Testis (tissue), 3 donors: Measurements from ENCODE around the gene RABIF. TPM values are rescaled to one million over a fixed set of nuclear protein-coding genes. Genes with fewer than 3 reads are reported as not detected.
A peak's percentile ranks its signal among the peaks of the same experiment; 100 is the strongest.

ENCODE experiments used
- DNase-seq: peaks from one replicate; pipeline ENCODE4 v3.0.0-alpha.2; 2019
- H3K27ac ChIP-seq, 2 donors: fragments of 200-600 bp; sonication (generic); one replicate each; pipeline ENCODE4 v1.5.1; 2019
- H3K27me3 ChIP-seq: fragments of 200-600 bp; sonication (generic); one replicate; pipeline ENCODE4 v1.5.1; 2019
- H3K36me3 ChIP-seq: fragments of 200-600 bp; sonication (generic); one replicate; pipeline ENCODE4 v1.5.1; 2017; ENCODE audit warnings: low read depth; ENCODE audit errors: missing control alignments
- H3K4me1 ChIP-seq: fragments of 200-600 bp; sonication (generic); one replicate; pipeline ENCODE4 v1.5.1; 2019
- H3K4me3 ChIP-seq, 2 donors: fragments of 200-600 bp; sonication (generic); one replicate each; pipeline ENCODE4 v1.5.1; 2017 to 2019
- H3K9me3 ChIP-seq: fragments of 200-600 bp; sonication (generic); one replicate; pipeline ENCODE4 v1.5.1; 2017
- CTCF ChIP-seq, 3 experiments: fragments of 450-650 bp in 2 of 3; fragments of 200-600 bp in 1 of 3; sonication (generic) in 1 of 3; IDR thresholded peaks; one replicate each; pipeline ENCODE4 v1.5.1; 2016 to 2019; ENCODE audit warnings: antibody characterized with exemption in 3 of 3, mild to moderate bottlenecking in 2 of 3, moderate library complexity in 1 of 3
- POLR2A ChIP-seq: fragments of 450-650 bp; IDR thresholded peaks from one replicate; pipeline ENCODE4 v1.6.1; 2017; ENCODE audit warnings: antibody characterized with exemption, mild to moderate bottlenecking, moderate library complexity
- WGBS, 2 donors: methylation state at CpG; one replicate each; pipeline ENCODE4 v1.1.5; 2018; 5-methylcytosine and 5-hydroxymethylcytosine counted together
- intact Hi-C: fragments of 100-400 bp; cut with DNase I; formaldehyde crosslinking; loops from one replicate; pipeline ENCODE4 v1.15.1; 2023; ENCODE audit warnings: low total_unique reads
- polyA plus RNA-seq: library from polyadenylated mRNA; stranded (reverse); fragments of 350-450 nt; fragmentation: Illumina TruSeq; extraction: RNeasy Lipid Tissue Mini Kit (QIAGEN cat#74804); gene quantifications from one replicate; pipeline ENCODE4 v1.2.3, GENCODE V29; 2014; ENCODE audit warnings: low read depth, low replicate concordance; ENCODE audit not compliant: insufficient read depth
- total RNA-seq, 2 donors: library from RNA; depleted of rRNA; stranded (reverse); fragments of >200 nt; gene quantifications; one replicate each; pipeline ENCODE4 v1.2.3, GENCODE V29; 2016

The RABIF gene
- total and polyA plus RNA-seq, 3 donors from 2014 or later, result 19.1 to 35.2 (median 19.5) TPM

- H3K4me3 ChIP-seq, result no peak overlapping the region
- H3K36me3 ChIP-seq, result no peaks in the 10 kb centered on the region
- H3K4me1 ChIP-seq, result no peaks in the 10 kb centered on the region
- intact Hi-C loops, result no loop called here
- no peaks in the 10 kb centered on the region for H3K9me3 ChIP-seq
- 54 to 61% methylated on average over 4 of the region's 4 CpGs for WGBS, 2 donors
- no peaks in the 10 kb centered on the region for H3K27me3 ChIP-seq
- no peak for TF ChIP-seq CTCF (IDR thresholded peaks at IDR 0.05)
- no peak for TF ChIP-seq POLR2A
- DNase-seq, result no peak
- peak overlapping the region; percentile 6 to 12 for H3K27ac ChIP-seq
Measured at GRCh38 chr1:202901555-202901954, 12.6 kb upstream of the RABIF start.

GRCh38 chr1:202892501-202892900, 3.6 kb upstream of the RABIF start:
- Histone ChIP-seq H3K27me3 (no peaks in the 10 kb centered on the region), H3K36me3 (no peaks in the 10 kb centered on the region), H3K4me1 (peaks cover 8% of the 10 kb centered on the region), H3K4me3 (no peak overlapping the region), H3K9me3 (no peaks in the 10 kb centered on the region), H3K27ac (no peak overlapping the region)
- TF ChIP-seq POLR2A (no peak), CTCF (IDR thresholded peaks at IDR 0.05) (no peak)
- WGBS, 2 donors, result 95% methylated on average over 7 of the region's 7 CpGs
- no peak for DNase-seq
- intact Hi-C loops, result no loop called here

- 65 to 71% methylated on average over 4 of the region's 4 CpGs for WGBS, 2 donors
- intact Hi-C loops, result no loop called here
- Histone ChIP-seq H3K36me3 (no peaks in the 10 kb centered on the region), H3K27ac (no peak overlapping the region), H3K27me3 (no peaks in the 10 kb centered on the region), H3K4me3 (no peak overlapping the region), H3K4me1 (peaks cover 8% of the 10 kb centered on the region), H3K9me3 (no peaks in the 10 kb centered on the region)
- no peak for DNase-seq
- TF ChIP-seq CTCF (IDR thresholded peaks at IDR 0.05), result no peak
- TF ChIP-seq POLR2A, result no peak
Measured at GRCh38 chr1:202890392-202890791, 1.4 kb upstream of the RABIF start.

- Histone ChIP-seq H3K27me3 (no peaks in the 10 kb centered on the region), H3K4me3 (peak overlapping the region; percentile 86 to 92), H3K9me3 (no peaks in the 10 kb centered on the region), H3K36me3 (no peaks in the 10 kb centered on the region), H3K27ac (peak overlapping the region; percentile 88 to 97), H3K4me1 (peaks cover 8% of the 10 kb centered on the region)
- TF ChIP-seq CTCF (IDR thresholded peaks at IDR 0.05) (no peak), POLR2A (no peak)
- whole genome bisulfite sequencing, 2 donors, result 3 to 4% methylated on average over 10 of the region's 10 CpGs
- DNase-seq, result no peak
- intact Hi-C loops, result no loop called here
Measured at GRCh38 chr1:202888221-202888530, 773 bp downstream of the RABIF start.

GRCh38 chr1:202880961-202881460, 7.9 kb downstream of the RABIF start:
- Histone ChIP-seq H3K27ac (no peak overlapping the region), H3K27me3 (no peaks in the 10 kb centered on the region), H3K4me1 (no peaks in the 10 kb centered on the region), H3K36me3 (no peaks in the 10 kb centered on the region), H3K4me3 (no peak overlapping the region), H3K9me3 (no peaks in the 10 kb centered on the region)
- intact Hi-C loops, result no loop called here
- DNase-seq, result no peak
- no peak for TF ChIP-seq CTCF (IDR thresholded peaks at IDR 0.05)
- no peak for TF ChIP-seq POLR2A
- 88 to 92% methylated on average over 9 to 10 of the region's 10 CpGs for WGBS, 2 donors
